Endothelial cell of umbilical vein (primary cell): ENCODE measurements around the gene RAD51B. TPM values are rescaled to one million over a fixed set of nuclear protein-coding genes. Genes with fewer than 3 reads are reported as not detected.

Experiments used
- BruUV-seq: library from RNA; stranded (reverse); fragments of 400-500 nt; replicated peaks from 2 replicates; lab custom pipeline; 2021; lab: Mats Ljungman, UMichigan
- CTCF ChIA-PET: fragments of 300-600, 350-600 bp; sonication (Branson Sonifier 250); formaldehyde crosslinking; loops from one replicate; lab custom pipeline; 2021; ENCODE audit warnings: antibody characterized with exemption, inconsistent platforms; lab: Charles Lee
- POLR2A ChIA-PET: fragments of 300-600, 350-600 bp; sonication (Branson Sonifier 250); formaldehyde crosslinking; loops from one replicate; lab custom pipeline; 2021; ENCODE audit warnings: antibody characterized with exemption, inconsistent platforms; lab: Charles Lee
- DNase-seq: peaks from one replicate; pipeline ENCODE4 v3.0.0-alpha.2; 2011; ENCODE audit warnings: low read depth, low spot score
- FAIRE-seq: peaks from 2 replicates; lab custom pipeline; 2011; peaks lifted over from hg19 to GRCh38; lab: Jason Lieb, UNC
- H2AFZ ChIP-seq: 2 replicates; pipeline ENCODE4 v1.6.0; 2012; ENCODE audit warnings: low read depth, low read length, control low read depth, inconsistent platforms
- H3K27ac ChIP-seq: 2 replicates; pipeline ENCODE4 v1.5.1; 2011; ENCODE audit warnings: low read depth, mild to moderate bottlenecking, control low read depth, low read length, moderate library complexity; ENCODE audit not compliant: insufficient read depth
- H3K27me3 ChIP-seq, 2 experiments: 2 replicates each; pipeline versions ENCODE4 v1.6.0 to v1.6.1; 2011; ENCODE audit warnings: low read length in 2 of 2, mixed read lengths in 1 of 2; ENCODE audit not compliant: control insufficient read depth in 2 of 2, insufficient read depth in 2 of 2
- H3K36me3 ChIP-seq, 2 experiments: 2 replicates in 1 of 2; 3 replicates in 1 of 2; pipeline ENCODE4 v1.5.1; 2011; ENCODE audit warnings: low read length in 2 of 2, mild to moderate bottlenecking in 1 of 2, moderate library complexity in 1 of 2; ENCODE audit not compliant: control insufficient read depth in 2 of 2, insufficient read depth in 2 of 2; ENCODE audit errors: extremely low read depth in 1 of 2
- H3K4me1 ChIP-seq: 3 replicates; pipeline ENCODE4 v1.5.1; 2011; ENCODE audit warnings: mild to moderate bottlenecking, low read length; ENCODE audit not compliant: control insufficient read depth, insufficient read depth; ENCODE audit errors: extremely low read depth
- H3K4me2 ChIP-seq: 2 replicates; pipeline ENCODE4 v1.6.1; 2011; ENCODE audit warnings: low read length, control low read depth, mixed read lengths; ENCODE audit not compliant: insufficient read depth
- H3K4me3 ChIP-seq, 3 experiments: fragments of 200-600 bp in 1 of 3; sonication (generic), shearing (Covaris generic) in 1 of 3; replicated peaks in 1 of 3; 2 replicates each; pipeline ENCODE4 v1.5.1; 2011 to 2016; ENCODE audit warnings: control low read depth in 3 of 3, low read length in 3 of 3, mild to moderate bottlenecking in 2 of 3, inconsistent platforms in 1 of 3, low read depth in 1 of 3, moderate library complexity in 1 of 3; ENCODE audit not compliant: insufficient read depth in 1 of 3
- H3K79me2 ChIP-seq: 2 replicates; pipeline ENCODE4 v1.6.0; 2012; ENCODE audit warnings: low read length, inconsistent platforms; ENCODE audit not compliant: control insufficient read depth, insufficient read depth
- H3K9ac ChIP-seq: replicated peaks from 2 replicates; pipeline ENCODE3; 2011; ENCODE audit warnings: low read length, control low read depth; ENCODE audit not compliant: insufficient read depth; ENCODE audit errors: extremely low read depth
- H3K9me1 ChIP-seq: replicated peaks from 3 replicates; pipeline ENCODE4 v1.6.0; 2011; ENCODE audit warnings: mild to moderate bottlenecking, low read length; ENCODE audit not compliant: control insufficient read depth, insufficient read depth; ENCODE audit errors: extremely low read depth
- H3K9me3 ChIP-seq: replicated peaks from 2 replicates; pipeline ENCODE4 v1.5.1; 2012; ENCODE audit warnings: low read length, inconsistent platforms; ENCODE audit not compliant: control insufficient read depth, insufficient read depth
- H4K20me1 ChIP-seq: replicated peaks from 2 replicates; pipeline ENCODE3; 2011; ENCODE audit warnings: mild to moderate bottlenecking, low read length; ENCODE audit not compliant: control insufficient read depth, insufficient read depth; ENCODE audit errors: extremely low read depth
- EZH2 ChIP-seq: IDR thresholded peaks from 2 replicates; pipeline ENCODE4 v1.6.1; 2012; ENCODE audit warnings: borderline replicate concordance, low read depth, mild to moderate bottlenecking, moderate library complexity, low read length, inconsistent platforms; ENCODE audit not compliant: severe bottlenecking
- FOS ChIP-seq: IDR thresholded peaks from 2 replicates; pipeline ENCODE4 v1.6.1; 2011; ENCODE audit warnings: mild to moderate bottlenecking, low read length, moderate library complexity, borderline replicate concordance; ENCODE audit not compliant: insufficient read depth
- GATA2 ChIP-seq: IDR thresholded peaks from 2 replicates; pipeline ENCODE4 v1.7.0; 2011; ENCODE audit warnings: low read depth, mild to moderate bottlenecking, moderate library complexity, mixed read lengths, low read length; ENCODE audit not compliant: insufficient read length, insufficient read depth
- JUN ChIP-seq: IDR thresholded peaks from 2 replicates; pipeline ENCODE4 v1.6.1; 2011; ENCODE audit warnings: borderline replicate concordance, low read depth; ENCODE audit not compliant: insufficient read length, insufficient read depth
- MAX ChIP-seq: IDR thresholded peaks from 2 replicates; pipeline ENCODE4 v1.6.1; 2011; ENCODE audit not compliant: insufficient read depth, insufficient read length
- MYC ChIP-seq: IDR thresholded peaks from one replicate; pipeline ENCODE4 v1.6.1; 2011; ENCODE audit warnings: mild to moderate bottlenecking, low read depth, low read length
- POLR2A ChIP-seq: IDR thresholded peaks from 2 replicates; pipeline ENCODE4 v1.6.1; 2012; ENCODE audit warnings: low read depth, mild to moderate bottlenecking, control low read depth, low read length
- POLR2AphosphoS5 ChIP-seq: IDR thresholded peaks from 2 replicates; pipeline ENCODE4 v1.6.1; 2012; ENCODE audit warnings: low read depth, mild to moderate bottlenecking, control low read depth, low read length, moderate library complexity; ENCODE audit not compliant: insufficient read depth
- dilution Hi-C: fragments of 300-500 bp; cut with MboI; formaldehyde crosslinking; loops from one replicate; pipeline ENCODE4 v1.15.0; 2019; ENCODE audit warnings: low sequenced_read_pairs; ENCODE audit not compliant: extremely low pct_ligation_motif_present
- intact Hi-C: fragments of 100-400 bp; cut with micrococcal nuclease; formaldehyde crosslinking; loops from one replicate; pipeline ENCODE4 v1.10.0; 2022
- polyA plus RNA-seq, 4 experiments: library from polyadenylated mRNA; depleted of rRNA in 3 of 4; stranded (reverse) in 3 of 4; unstranded in 1 of 4; fragments of >200 nt; gene quantifications; 2 replicates each; pipeline versions ENCODE4 v1.2.1 to v1.2.3, GENCODE V29; 2011 to 2012; ENCODE audit warnings: missing spikeins in 1 of 4
- total RNA-seq: library from RNA; stranded (reverse); gene quantifications from 2 replicates; pipeline ENCODE4 v1.2.3, GENCODE V29; 2021
- TF ChIP-seq, protein P1 (sequence below), 2 donors: IDR thresholded peaks; 1 replicate in 1 of 2; 2 replicates in 1 of 2; pipeline ENCODE4 v1.5.1; 2011; ENCODE audit warnings: low read length in 2 of 2, mild to moderate bottlenecking in 2 of 2, moderate library complexity in 2 of 2, control low read depth in 1 of 2, inconsistent platforms in 1 of 2, low read depth in 1 of 2; ENCODE audit not compliant: insufficient read depth in 1 of 2; ENCODE audit errors: extremely low read depth in 1 of 2

The RAD51B gene
- total and polyA plus RNA-seq, 2 donors (not counting 3 experiments of a cell fraction or from before 2014, with no cell fraction given): 3.9 to 19.0 TPM

GRCh38 chr14:68447581-68448251 lies 628.1 kb downstream of the RAD51B start:
- intact Hi-C loops (no loop called here), dilution Hi-C loops (no loop called here)
- no peak overlapping the region for H3K4me2 ChIP-seq
- no peaks in the 10 kb centered on the region for H4K20me1 ChIP-seq
- BruUV-seq: no TSS peak
- FAIRE-seq (no peak), DNase-seq (no peak)
- ChIA-PET CTCF (interaction anchor here (0.9 to 1.3 kb wide), 2 partner anchors 9 to 25 kb away, joined by 3 read pairs; no protein-coding TSS in a partner anchor), POLR2A (no interaction called here)
- no peaks in the 10 kb centered on the region for H3K27me3 ChIP-seq
- H2AFZ ChIP-seq: no peak overlapping the region
- H3K9me3 ChIP-seq: no peaks in the 10 kb centered on the region
- H3K4me1 ChIP-seq: no peaks in the 10 kb centered on the region
- H3K4me3 ChIP-seq: no peak overlapping the region
- no peak overlapping the region for H3K27ac ChIP-seq
- no peak overlapping the region for H3K9ac ChIP-seq
- no peaks in the 10 kb centered on the region for H3K79me2 ChIP-seq
- H3K36me3 ChIP-seq: no peaks in the 10 kb centered on the region
- TF ChIP-seq EZH2 (no peak), POLR2AphosphoS5 (no peak), FOS (no peak), JUN (no peak), GATA2 (no peak), MYC (no peak), POLR2A (no peak), MAX (no peak)
- TF ChIP-seq, protein P1, sequence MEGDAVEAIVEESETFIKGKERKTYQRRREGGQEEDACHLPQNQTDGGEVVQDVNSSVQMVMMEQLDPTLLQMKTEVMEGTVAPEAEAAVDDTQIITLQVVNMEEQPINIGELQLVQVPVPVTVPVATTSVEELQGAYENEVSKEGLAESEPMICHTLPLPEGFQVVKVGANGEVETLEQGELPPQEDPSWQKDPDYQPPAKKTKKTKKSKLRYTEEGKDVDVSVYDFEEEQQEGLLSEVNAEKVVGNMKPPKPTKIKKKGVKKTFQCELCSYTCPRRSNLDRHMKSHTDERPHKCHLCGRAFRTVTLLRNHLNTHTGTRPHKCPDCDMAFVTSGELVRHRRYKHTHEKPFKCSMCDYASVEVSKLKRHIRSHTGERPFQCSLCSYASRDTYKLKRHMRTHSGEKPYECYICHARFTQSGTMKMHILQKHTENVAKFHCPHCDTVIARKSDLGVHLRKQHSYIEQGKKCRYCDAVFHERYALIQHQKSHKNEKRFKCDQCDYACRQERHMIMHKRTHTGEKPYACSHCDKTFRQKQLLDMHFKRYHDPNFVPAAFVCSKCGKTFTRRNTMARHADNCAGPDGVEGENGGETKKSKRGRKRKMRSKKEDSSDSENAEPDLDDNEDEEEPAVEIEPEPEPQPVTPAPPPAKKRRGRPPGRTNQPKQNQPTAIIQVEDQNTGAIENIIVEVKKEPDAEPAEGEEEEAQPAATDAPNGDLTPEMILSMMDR (IDR thresholded peaks at IDR 0.05; ENCODE audit: extremely low read depth in 1 of 2, insufficient read depth in 1 of 2, low read depth in 1 of 2, low read length in 2 of 2): no peak
- no peaks in the 10 kb centered on the region for H3K9me1 ChIP-seq
